ENCODE results near the gene IL17RD. TPM values are rescaled to one million over a fixed set of nuclear protein-coding genes. Genes with fewer than 3 reads are reported as not detected.
A peak's percentile ranks its signal among the peaks of the same experiment; 100 is the strongest.

Gene IL17RD
- total and polyA plus RNA-seq, 2 of the 13 experiments (the other 11 are each of a cell fraction or from before 2014, with no cell fraction given): 0.28 to 0.31 TPM

GRCh38 chr3:57164657-57165573 is at the start of gene IL17RD (continued):
- TF ChIP-seq CEBPZ (IDR thresholded peaks at IDR 0.05; ENCODE audit: low read length): no peak
- no peak for TF ChIP-seq ZNF670 (CRISPR knock-in tag; IDR thresholded peaks at IDR 0.05; ENCODE audit: borderline replicate concordance)
- no peak for TF ChIP-seq RARA (CRISPR knock-in tag; IDR thresholded peaks at IDR 0.05)
- TF ChIP-seq ZIK1 (CRISPR knock-in tag; IDR thresholded peaks at IDR 0.05; ENCODE audit: borderline replicate concordance, low read depth): no peak
- TF ChIP-seq JUN (CRISPR knock-in tag; IDR thresholded peaks at IDR 0.05): no peak
- TF ChIP-seq RBM22 (optimal IDR thresholded peaks at IDR 0.05; ENCODE audit: low read length): no peak
- no peak for TF ChIP-seq TGIF2 (CRISPR knock-in tag; IDR thresholded peaks at IDR 0.05)
- no peak for TF ChIP-seq ZNF576 (CRISPR knock-in tag; IDR thresholded peaks at IDR 0.05)
- TF ChIP-seq SOX5 (CRISPR knock-in tag; IDR thresholded peaks at IDR 0.05; ENCODE audit: borderline replicate concordance): no peak
- TF ChIP-seq MTA3 (CRISPR knock-in tag; IDR thresholded peaks at IDR 0.05): no peak
- no peak for TF ChIP-seq ATM (IDR thresholded peaks at IDR 0.05; ENCODE audit: borderline replicate concordance)
- 0 out of 2 replicates have a peak, but pooled peaks have one; percentile 57 for TF ChIP-seq ZNF329 (CRISPR knock-in tag; IDR thresholded peaks at IDR 0.05; ENCODE audit: low read depth)
- TF ChIP-seq CERS6 (CRISPR knock-in tag; IDR thresholded peaks at IDR 0.05): no peak
- TF ChIP-seq MAZ (IDR thresholded peaks at IDR 0.05; ENCODE audit: borderline replicate concordance, low read depth, low read length): no peak
- no peak for TF ChIP-seq MAZ (CRISPR knock-in tag; IDR thresholded peaks at IDR 0.05; ENCODE audit: low read depth)
- TF ChIP-seq BCL3 (CRISPR knock-in tag; IDR thresholded peaks at IDR 0.05): no peak
- no peak for TF ChIP-seq MTA1 (CRISPR knock-in tag; IDR thresholded peaks at IDR 0.05; ENCODE audit: borderline replicate concordance)
- TF ChIP-seq ZBTB2 (CRISPR knock-in tag; IDR thresholded peaks at IDR 0.05; ENCODE audit: low read depth): no peak
- no peak for TF ChIP-seq NCOR1 (IDR thresholded peaks at IDR 0.05; ENCODE audit: borderline replicate concordance, low read length)
- TF ChIP-seq MTF2 (CRISPR knock-in tag; IDR thresholded peaks at IDR 0.05; ENCODE audit: borderline replicate concordance): 0 out of 2 replicates have a peak, but pooled peaks have one; percentile 67
- TF ChIP-seq MED1 (CRISPR knock-in tag; IDR thresholded peaks at IDR 0.05): no peak
- no peak for TF ChIP-seq AHR (CRISPR knock-in tag; IDR thresholded peaks at IDR 0.05)
- no peak for TF ChIP-seq DMAP1 (CRISPR knock-in tag; IDR thresholded peaks at IDR 0.05)
- no peak for TF ChIP-seq KLF6 (CRISPR knock-in tag; IDR thresholded peaks at IDR 0.05)

All from HepG2 (cell line).